HCT116 (cell line): ENCODE results near the gene APOB. TPM values are rescaled to one million over a fixed set of nuclear protein-coding genes. Genes with fewer than 3 reads are reported as not detected.

ENCODE experiments used
- ATAC-seq: fragments of 200-7000 bp; cut with Tn5 transposase; 2 replicates; pipeline ENCODE4 v1.9.1; 2020; ENCODE audit warnings: mild to moderate bottlenecking, moderate library complexity
- BruUV-seq: library from RNA; stranded (reverse); fragments of 400-500 nt; replicated peaks from 2 replicates; lab custom pipeline; 2021; lab: Mats Ljungman, UMichigan
- CTCF ChIA-PET: fragments of 300-600 bp; sonication (Branson Sonifier 250); formaldehyde crosslinking; loops from one replicate; lab custom pipeline; 2021; ENCODE audit warnings: antibody characterized with exemption; lab: Charles Lee
- POLR2A ChIA-PET: fragments of 300-600, 350-600 bp; sonication (Branson Sonifier 250); formaldehyde crosslinking; loops from one replicate; lab custom pipeline; 2021; ENCODE audit warnings: antibody characterized with exemption; lab: Charles Lee
- RAD21 ChIA-PET, 2 experiments: fragments of 300-600 bp; sonication (Branson Sonifier 250); formaldehyde crosslinking; loops; one replicate each; lab custom pipeline; 2023; ENCODE audit warnings: low total read pairs in 2 of 2; ENCODE audit not compliant: uncharacterized antibody in 2 of 2, unreplicated experiment in 2 of 2, low non-redundant PET in 1 of 2; lab: Charles Lee
- DNase-seq: peaks from one replicate; pipeline ENCODE4 v3.0.0-alpha.2; 2010; ENCODE audit warnings: low read depth, low spot score
- H2AFZ ChIP-seq: fragments of 200-600 bp; shearing (Covaris generic), sonication (generic); 2 replicates; pipeline ENCODE4 v1.6.1; 2017; ENCODE audit warnings: low read depth, mixed run types, mixed read lengths, antibody characterized with exemption, low read length; ENCODE audit not compliant: poor library complexity, severe bottlenecking
- H3K27ac ChIP-seq: 2 replicates; pipeline ENCODE4 v1.5.1; 2012; ENCODE audit warnings: low read depth, low read length
- H3K27me3 ChIP-seq: fragments of 200-600 bp; sonication (generic); 2 replicates; pipeline ENCODE4 v1.6.1; 2016; ENCODE audit warnings: mixed run types, low read length, mixed read lengths; ENCODE audit not compliant: insufficient read depth
- H3K36me3 ChIP-seq, 2 experiments: fragments of 200-500 bp in 1 of 2; fragments of 200-600 bp in 1 of 2; sonication (Bioruptor generic) in 1 of 2; sonication (generic) in 1 of 2; 2 replicates each; pipeline versions ENCODE4 v1.5.1 to v1.6.1; 2014 to 2016; ENCODE audit warnings: low read length in 2 of 2, inconsistent platforms in 1 of 2, mixed read lengths in 1 of 2, mixed run types in 1 of 2; ENCODE audit not compliant: insufficient read depth in 2 of 2, control insufficient read depth in 1 of 2
- H3K4me1 ChIP-seq, 2 experiments: fragments of 200-600 bp in 1 of 2; sonication (generic) in 1 of 2; 2 replicates each; pipeline versions ENCODE4 v1.5.1 to v1.6.1; 2012 to 2017; ENCODE audit warnings: low read length in 2 of 2, inconsistent platforms in 1 of 2, mild to moderate bottlenecking in 1 of 2, mixed read lengths in 1 of 2, mixed run types in 1 of 2, moderate library complexity in 1 of 2; ENCODE audit not compliant: insufficient read depth in 2 of 2, control insufficient read depth in 1 of 2
- H3K4me2 ChIP-seq: fragments of 200-600 bp; sonication (generic); 2 replicates; pipeline ENCODE4 v1.6.1; 2017; ENCODE audit warnings: mixed run types, low read length, mixed read lengths
- H3K4me3 ChIP-seq, 2 experiments: fragments of 200-600 bp in 1 of 2; sonication (generic) in 1 of 2; replicated peaks in 1 of 2; 2 replicates each; pipeline ENCODE4 v1.5.1; 2011 to 2016; ENCODE audit warnings: low read length in 2 of 2, control low read depth in 1 of 2, low read depth in 1 of 2, mild to moderate bottlenecking in 1 of 2, mixed read lengths in 1 of 2, mixed run types in 1 of 2
- H3K79me2 ChIP-seq: fragments of 200-600 bp; sonication (generic); 2 replicates; pipeline ENCODE4 v1.6.1; 2017; ENCODE audit warnings: mild to moderate bottlenecking, mixed run types, low read length, moderate library complexity, mixed read lengths; ENCODE audit not compliant: insufficient read depth
- H3K9ac ChIP-seq: fragments of 200-600 bp; sonication (generic); 2 replicates; pipeline ENCODE4 v1.6.1; 2016; ENCODE audit warnings: low read length, mixed read lengths
- H3K9me2 ChIP-seq: fragments of 200-600 bp; sonication (generic), shearing (Covaris generic); 2 replicates; pipeline ENCODE4 v1.6.1; 2017; ENCODE audit warnings: mixed run types, mild to moderate bottlenecking, moderate library complexity; ENCODE audit not compliant: insufficient read depth
- H3K9me3 ChIP-seq, 2 experiments: fragments of 200-500 bp in 1 of 2; fragments of 200-600 bp in 1 of 2; sonication (Bioruptor generic) in 1 of 2; sonication (generic) in 1 of 2; 2 replicates each; pipeline ENCODE4 v1.6.1; 2014 to 2017; ENCODE audit warnings: low read length in 2 of 2, mixed read lengths in 2 of 2, inconsistent platforms in 1 of 2, low read depth in 1 of 2, mild to moderate bottlenecking in 1 of 2, mixed run types in 1 of 2, moderate library complexity in 1 of 2; ENCODE audit not compliant: control insufficient read depth in 1 of 2, insufficient read depth in 1 of 2
- H4K20me1 ChIP-seq: fragments of 200-600 bp; sonication (generic), shearing (Covaris generic); 2 replicates; pipeline ENCODE4 v1.6.1; 2017; ENCODE audit warnings: mixed run types, mild to moderate bottlenecking, moderate library complexity; ENCODE audit not compliant: insufficient read depth
- EGR1 ChIP-seq: IDR thresholded peaks from 2 replicates; pipeline ENCODE4 v1.6.1; 2012; ENCODE audit warnings: low read depth
- ELF1 ChIP-seq: IDR thresholded peaks from 2 replicates; pipeline ENCODE4 v1.6.1; 2012; ENCODE audit warnings: low read depth, borderline replicate concordance
- EZH2 ChIP-seq: fragments of 200-600 bp; sonication (generic); IDR thresholded peaks from 2 replicates; pipeline ENCODE4 v1.6.1; 2017; ENCODE audit warnings: antibody characterized with exemption, mixed run types
- JUND ChIP-seq: IDR thresholded peaks from 2 replicates; pipeline ENCODE4 v1.6.1; 2012
- POLR2AphosphoS5 ChIP-seq: IDR thresholded peaks from 2 replicates; pipeline ENCODE4 v1.6.1; 2011; ENCODE audit warnings: mild to moderate bottlenecking, low read depth, low read length, moderate library complexity
- RAD21 ChIP-seq: IDR thresholded peaks from 2 replicates; pipeline ENCODE4 v1.6.1; 2012; ENCODE audit warnings: low read depth, mild to moderate bottlenecking
- SP1 ChIP-seq: IDR thresholded peaks from 2 replicates; pipeline ENCODE4 v1.6.1; 2012; ENCODE audit warnings: low read depth
- SRF ChIP-seq: IDR thresholded peaks from 2 replicates; pipeline ENCODE4 v1.6.1; 2012; ENCODE audit warnings: low read depth
- TCF7L2 ChIP-seq: IDR thresholded peaks from 2 replicates; pipeline ENCODE4 v1.7.0; 2011; ENCODE audit warnings: borderline replicate concordance, inconsistent platforms; ENCODE audit not compliant: insufficient read depth, insufficient read length; ENCODE audit errors: extremely low read depth
- YY1 ChIP-seq: IDR thresholded peaks from 2 replicates; pipeline ENCODE4 v1.6.1; 2011; ENCODE audit warnings: low read length, low read depth, moderate library complexity, mild to moderate bottlenecking; ENCODE audit not compliant: insufficient replicate concordance; ENCODE audit errors: extremely low read depth
- intact Hi-C: fragments of 100-400 bp; cut with micrococcal nuclease; formaldehyde crosslinking; loops from 2 replicates; pipeline ENCODE4 v1.10.0; 2022
- total RNA-seq: library from RNA; stranded (reverse); gene quantifications from one replicate; pipeline ENCODE4 v1.2.1, GENCODE V29; 2021; ENCODE audit not compliant: unreplicated experiment
- TF ChIP-seq, protein P1 (sequence below): IDR thresholded peaks from 2 replicates; pipeline ENCODE4 v1.6.1; 2012; ENCODE audit warnings: low read depth
- TF ChIP-seq, protein P2 (sequence below): IDR thresholded peaks from 2 replicates; pipeline ENCODE4 v1.6.1; 2012

Gene APOB
- total RNA-seq, 1 experiment from 2014 or later = 1.6 TPM

- ATAC-seq = no peak
- no peaks in the 10 kb centered on the region for H4K20me1 ChIP-seq
- DNase-seq = no peak
- H3K4me2 ChIP-seq = no peak overlapping the region
- intact Hi-C loops = no loop called here
- H3K4me3 ChIP-seq = no peak overlapping the region
- no peak overlapping the region for H3K9ac ChIP-seq
- H3K9me2 ChIP-seq = no peaks in the 10 kb centered on the region
- H3K9me3 ChIP-seq = no peaks in the 10 kb centered on the region
- ChIA-PET RAD21 (no interaction called here), CTCF (no interaction called here)
- no TSS peak for BruUV-seq
- TF ChIP-seq YY1 = no peak
- no peak for TF ChIP-seq SP1
- no peak for TF ChIP-seq EGR1
- TF ChIP-seq POLR2AphosphoS5 = no peak
- TF ChIP-seq TCF7L2 = no peak
- TF ChIP-seq JUND = no peak
- TF ChIP-seq, protein P1, sequence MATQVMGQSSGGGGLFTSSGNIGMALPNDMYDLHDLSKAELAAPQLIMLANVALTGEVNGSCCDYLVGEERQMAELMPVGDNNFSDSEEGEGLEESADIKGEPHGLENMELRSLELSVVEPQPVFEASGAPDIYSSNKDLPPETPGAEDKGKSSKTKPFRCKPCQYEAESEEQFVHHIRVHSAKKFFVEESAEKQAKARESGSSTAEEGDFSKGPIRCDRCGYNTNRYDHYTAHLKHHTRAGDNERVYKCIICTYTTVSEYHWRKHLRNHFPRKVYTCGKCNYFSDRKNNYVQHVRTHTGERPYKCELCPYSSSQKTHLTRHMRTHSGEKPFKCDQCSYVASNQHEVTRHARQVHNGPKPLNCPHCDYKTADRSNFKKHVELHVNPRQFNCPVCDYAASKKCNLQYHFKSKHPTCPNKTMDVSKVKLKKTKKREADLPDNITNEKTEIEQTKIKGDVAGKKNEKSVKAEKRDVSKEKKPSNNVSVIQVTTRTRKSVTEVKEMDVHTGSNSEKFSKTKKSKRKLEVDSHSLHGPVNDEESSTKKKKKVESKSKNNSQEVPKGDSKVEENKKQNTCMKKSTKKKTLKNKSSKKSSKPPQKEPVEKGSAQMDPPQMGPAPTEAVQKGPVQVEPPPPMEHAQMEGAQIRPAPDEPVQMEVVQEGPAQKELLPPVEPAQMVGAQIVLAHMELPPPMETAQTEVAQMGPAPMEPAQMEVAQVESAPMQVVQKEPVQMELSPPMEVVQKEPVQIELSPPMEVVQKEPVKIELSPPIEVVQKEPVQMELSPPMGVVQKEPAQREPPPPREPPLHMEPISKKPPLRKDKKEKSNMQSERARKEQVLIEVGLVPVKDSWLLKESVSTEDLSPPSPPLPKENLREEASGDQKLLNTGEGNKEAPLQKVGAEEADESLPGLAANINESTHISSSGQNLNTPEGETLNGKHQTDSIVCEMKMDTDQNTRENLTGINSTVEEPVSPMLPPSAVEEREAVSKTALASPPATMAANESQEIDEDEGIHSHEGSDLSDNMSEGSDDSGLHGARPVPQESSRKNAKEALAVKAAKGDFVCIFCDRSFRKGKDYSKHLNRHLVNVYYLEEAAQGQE = no peak
- no peak for TF ChIP-seq EZH2
- TF ChIP-seq, protein P2, sequence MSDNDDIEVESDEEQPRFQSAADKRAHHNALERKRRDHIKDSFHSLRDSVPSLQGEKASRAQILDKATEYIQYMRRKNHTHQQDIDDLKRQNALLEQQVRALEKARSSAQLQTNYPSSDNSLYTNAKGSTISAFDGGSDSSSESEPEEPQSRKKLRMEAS = no peak
- TF ChIP-seq SRF = no peak
- no peak for TF ChIP-seq RAD21
- no peak for TF ChIP-seq ELF1
- TF ChIP-seq, all 23 proteins: peak for 0
- Histone ChIP-seq H3K36me3 (no peaks in the 10 kb centered on the region), H3K4me1 (peaks cover 0 to 4% of the 10 kb centered on the region in 2 experiments; a peak in 1 of 4 replicates), H3K27me3 (peaks cover 21% of the 10 kb centered on the region; the same call in 1 of the 2 replicates), H3K27ac (no peak overlapping the region), H3K79me2 (no peaks in the 10 kb centered on the region), H2AFZ (no peak overlapping the region)
- POLR2A ChIA-PET = no interaction called here
Measured at GRCh38 chr2:20990442-20991430, 53.1 kb downstream of the APOB start.
